Ishikawa (cell line): ENCODE measurements around the gene POMZP3.
"Not testable (repeated sequence)": the region's sequence is repeated elsewhere in the genome, so short reads cannot be mapped to it uniquely, and the experiment has no call there.

ENCODE experiments used
- CEBPB ChIP-seq: IDR thresholded peaks from 2 replicates; pipeline ENCODE4 v1.6.1; 2012
- EGR1 ChIP-seq: IDR thresholded peaks from 2 replicates; pipeline ENCODE4 v1.6.1; 2012
- FOXM1 ChIP-seq: IDR thresholded peaks from 2 replicates; pipeline ENCODE4 v1.6.1; 2012; ENCODE audit warnings: low read depth, borderline replicate concordance
- RAD21 ChIP-seq: IDR thresholded peaks from 2 replicates; pipeline ENCODE4 v1.6.1; 2012; ENCODE audit warnings: low read depth
- TAF1 ChIP-seq: IDR thresholded peaks from 2 replicates; pipeline ENCODE4 v1.6.1; 2012; ENCODE audit warnings: low read depth, mild to moderate bottlenecking
- TEAD4 ChIP-seq: IDR thresholded peaks from 2 replicates; pipeline ENCODE4 v1.6.1; 2012
- YY1 ChIP-seq: IDR thresholded peaks from 2 replicates; pipeline ENCODE4 v1.6.1; 2012; ENCODE audit warnings: low read depth
- ZBTB7A ChIP-seq: IDR thresholded peaks from 2 replicates; pipeline ENCODE4 v1.6.1; 2012; ENCODE audit warnings: low read depth
- TF ChIP-seq, protein P1 (sequence below): IDR thresholded peaks from 2 replicates; pipeline ENCODE4 v1.6.1; 2012; ENCODE audit warnings: low read depth, mild to moderate bottlenecking
- TF ChIP-seq, protein P2 (sequence below): IDR thresholded peaks from 2 replicates; pipeline ENCODE4 v1.6.1; 2012
- TF ChIP-seq, protein P3 (sequence below): IDR thresholded peaks from 2 replicates; pipeline ENCODE4 v1.6.1; 2012

DNA sequence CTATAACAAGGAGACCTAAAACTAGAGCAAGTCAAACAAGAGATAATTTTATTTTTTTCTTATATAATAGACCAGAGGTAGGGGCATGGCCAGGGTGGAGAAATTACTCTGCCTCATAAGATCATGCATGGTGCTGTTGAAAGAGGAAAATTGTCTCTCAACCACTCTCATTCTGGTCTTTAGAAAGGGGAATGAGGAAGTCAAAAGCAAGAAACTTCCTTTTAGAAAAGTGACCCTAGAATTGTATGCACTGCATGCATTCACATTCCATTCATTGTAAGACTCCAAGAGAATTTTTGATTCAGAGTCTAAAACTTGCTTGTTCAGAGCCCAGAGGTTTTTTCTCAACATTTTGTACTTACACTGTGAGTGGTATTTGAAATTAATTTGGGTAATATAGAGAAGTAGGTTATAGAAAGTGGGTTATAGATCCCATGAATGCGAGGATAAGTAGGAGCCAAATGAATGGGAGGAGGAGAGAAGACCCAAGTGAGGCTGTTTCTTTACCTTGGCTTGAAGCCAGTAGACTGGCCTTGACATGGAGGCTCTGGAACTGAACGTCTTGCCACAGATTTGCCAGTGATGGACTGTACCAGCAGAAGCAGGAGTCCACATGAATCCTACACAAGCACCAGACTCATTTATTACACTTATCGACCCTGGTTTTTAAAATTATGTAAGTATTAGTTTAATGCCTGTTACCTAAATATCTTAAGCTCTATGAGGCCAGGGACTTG is 51.0 kb downstream of the POMZP3 start:
- TF ChIP-seq, protein P1, sequence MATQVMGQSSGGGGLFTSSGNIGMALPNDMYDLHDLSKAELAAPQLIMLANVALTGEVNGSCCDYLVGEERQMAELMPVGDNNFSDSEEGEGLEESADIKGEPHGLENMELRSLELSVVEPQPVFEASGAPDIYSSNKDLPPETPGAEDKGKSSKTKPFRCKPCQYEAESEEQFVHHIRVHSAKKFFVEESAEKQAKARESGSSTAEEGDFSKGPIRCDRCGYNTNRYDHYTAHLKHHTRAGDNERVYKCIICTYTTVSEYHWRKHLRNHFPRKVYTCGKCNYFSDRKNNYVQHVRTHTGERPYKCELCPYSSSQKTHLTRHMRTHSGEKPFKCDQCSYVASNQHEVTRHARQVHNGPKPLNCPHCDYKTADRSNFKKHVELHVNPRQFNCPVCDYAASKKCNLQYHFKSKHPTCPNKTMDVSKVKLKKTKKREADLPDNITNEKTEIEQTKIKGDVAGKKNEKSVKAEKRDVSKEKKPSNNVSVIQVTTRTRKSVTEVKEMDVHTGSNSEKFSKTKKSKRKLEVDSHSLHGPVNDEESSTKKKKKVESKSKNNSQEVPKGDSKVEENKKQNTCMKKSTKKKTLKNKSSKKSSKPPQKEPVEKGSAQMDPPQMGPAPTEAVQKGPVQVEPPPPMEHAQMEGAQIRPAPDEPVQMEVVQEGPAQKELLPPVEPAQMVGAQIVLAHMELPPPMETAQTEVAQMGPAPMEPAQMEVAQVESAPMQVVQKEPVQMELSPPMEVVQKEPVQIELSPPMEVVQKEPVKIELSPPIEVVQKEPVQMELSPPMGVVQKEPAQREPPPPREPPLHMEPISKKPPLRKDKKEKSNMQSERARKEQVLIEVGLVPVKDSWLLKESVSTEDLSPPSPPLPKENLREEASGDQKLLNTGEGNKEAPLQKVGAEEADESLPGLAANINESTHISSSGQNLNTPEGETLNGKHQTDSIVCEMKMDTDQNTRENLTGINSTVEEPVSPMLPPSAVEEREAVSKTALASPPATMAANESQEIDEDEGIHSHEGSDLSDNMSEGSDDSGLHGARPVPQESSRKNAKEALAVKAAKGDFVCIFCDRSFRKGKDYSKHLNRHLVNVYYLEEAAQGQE, result not testable (repeated sequence)
- not testable (repeated sequence) for TF ChIP-seq CEBPB, FOXM1, RAD21, ZBTB7A, EGR1, TEAD4, YY1, TAF1
- TF ChIP-seq, protein P2, sequence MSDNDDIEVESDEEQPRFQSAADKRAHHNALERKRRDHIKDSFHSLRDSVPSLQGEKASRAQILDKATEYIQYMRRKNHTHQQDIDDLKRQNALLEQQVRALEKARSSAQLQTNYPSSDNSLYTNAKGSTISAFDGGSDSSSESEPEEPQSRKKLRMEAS, result not testable (repeated sequence)
- TF ChIP-seq, protein P3, sequence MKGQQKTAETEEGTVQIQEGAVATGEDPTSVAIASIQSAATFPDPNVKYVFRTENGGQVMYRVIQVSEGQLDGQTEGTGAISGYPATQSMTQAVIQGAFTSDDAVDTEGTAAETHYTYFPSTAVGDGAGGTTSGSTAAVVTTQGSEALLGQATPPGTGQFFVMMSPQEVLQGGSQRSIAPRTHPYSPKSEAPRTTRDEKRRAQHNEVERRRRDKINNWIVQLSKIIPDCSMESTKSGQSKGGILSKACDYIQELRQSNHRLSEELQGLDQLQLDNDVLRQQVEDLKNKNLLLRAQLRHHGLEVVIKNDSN, result not testable (repeated sequence)
